K562 (cell line): Measurements from ENCODE around the gene COL9A3. TPM values are rescaled to one million over a fixed set of nuclear protein-coding genes. Genes with fewer than 3 reads are reported as not detected.

Source experiments
- CHD7 ChIP-seq: fragments of 200-600 bp; sonication (generic); IDR thresholded peaks from one replicate; pipeline ENCODE4 v1.6.1; 2012; ENCODE audit warnings: mild to moderate bottlenecking, low read depth, low read length, inconsistent platforms
- MGA ChIP-seq: fragments of 450-650 bp; IDR thresholded peaks from 2 replicates; pipeline ENCODE4 v1.6.1; 2016; ENCODE audit warnings: mild to moderate bottlenecking, moderate library complexity
- ZNF583 ChIP-seq: fragments of 250-450 bp; sonication (Bioruptor Pico); IDR thresholded peaks from 2 replicates; pipeline ENCODE4 v1.4.0; 2020
- polyA plus RNA-seq, 8 experiments: library from polyadenylated mRNA; depleted of rRNA in 4 of 8; stranded (reverse) in 5 of 8; unstranded in 3 of 8; fragments of >200 nt; fragmentation: Nextera tagmentation in 2 of 8; fragmentation: Illumina TruSeq in 1 of 8; extraction: Ambion mirVana in 2 of 8; extraction: Trizol in 1 of 8; gene quantifications; 2 replicates each; pipeline versions ENCODE4 v1.2.1 to v1.2.3, GENCODE V29; 2011 to 2014; ENCODE audit warnings: inconsistent platforms in 1 of 8, missing spikeins in 1 of 8
- total RNA-seq, 7 experiments: library from RNA; depleted of rRNA in 6 of 7; stranded (reverse); fragments of >200 nt in 6 of 7; fragmentation: Illumina TruSeq in 2 of 7; extraction: Trizol in 2 of 7; gene quantifications; 2 replicates each; pipeline versions ENCODE4 v1.2.1 to v1.2.3, GENCODE V29; 2011 to 2021; ENCODE audit warnings: low replicate concordance in 1 of 7

COL9A3 gene
- total and polyA plus RNA-seq, 9 of the 15 experiments (the other 6 are each of a cell fraction or from before 2014, with no cell fraction given) = 0.14 to 3.6 (median 0.88) TPM; not detected in 1

GRCh38 chr20:62778601-62779416 is 38.0 kb upstream of the COL9A3 start (continued):
- no peak for TF ChIP-seq CHD7
- TF ChIP-seq MGA = peak; percentile 75
- no peak for TF ChIP-seq ZNF583
